Tibial artery (tissue), 4 donors: ENCODE results near the gene HSPA8.

ENCODE experiments used
- DNase-seq, 2 donors: peaks; one replicate each; pipeline ENCODE4 v3.0.0-alpha.2; 2019
- H3K27ac ChIP-seq, 2 donors: fragments of 200-600 bp; sonication (generic) in 1 of 2; 1 replicate in 1 of 2; 2 replicates in 1 of 2; pipeline ENCODE4 v1.5.1; 2018 to 2019; ENCODE audit warnings: mild to moderate bottlenecking in 1 of 2
- H3K27me3 ChIP-seq, 2 donors: fragments of 200-600 bp; sonication (generic) in 1 of 2; one replicate each; pipeline versions ENCODE4 v1.5.1 to v1.6.0; 2016 to 2019
- H3K36me3 ChIP-seq, 3 donors: fragments of 200-600 bp; sonication (generic) in 2 of 3; one replicate each; pipeline ENCODE4 v1.5.1; 2016 to 2019; ENCODE audit warnings: mild to moderate bottlenecking in 2 of 3
- H3K4me1 ChIP-seq, 4 donors: fragments of 200-600 bp; sonication (generic) in 2 of 4; 1 replicate in 3 of 4; 2 replicates in 1 of 4; pipeline ENCODE4 v1.5.1; 2016 to 2019
- H3K4me3 ChIP-seq, 2 donors: fragments of 200-600 bp; sonication (generic) in 1 of 2; 1 replicate in 1 of 2; 2 replicates in 1 of 2; pipeline ENCODE4 v1.5.1; 2018 to 2019; ENCODE audit warnings: mild to moderate bottlenecking in 2 of 2
- H3K9me3 ChIP-seq, 3 donors: fragments of 200-600 bp; sonication (generic) in 1 of 3; one replicate each; pipeline ENCODE4 v1.5.1; 2016 to 2019
- CTCF ChIP-seq, 2 experiments: fragments of 200-600 bp in 1 of 2; fragments of 450-650 bp in 1 of 2; IDR thresholded peaks; one replicate each; pipeline ENCODE4 v1.5.1; 2017 to 2019; ENCODE audit warnings: antibody characterized with exemption in 2 of 2, mild to moderate bottlenecking in 1 of 2, moderate library complexity in 1 of 2
- intact Hi-C: fragments of 100-400 bp; cut with DNase I; formaldehyde crosslinking; loops from one replicate; pipeline ENCODE4 v1.15.0; 2023; ENCODE audit warnings: low total_unique reads

HSPA8 gene

GRCh38 chr11:123065621-123066020, 3.7 kb upstream of the HSPA8 start:
- TF ChIP-seq CTCF (IDR thresholded peaks at IDR 0.05) = no peak
- peaks cover 0 to 4% (median under 1%) of the 10 kb centered on the region in 3 donors for H3K36me3 ChIP-seq
- H3K9me3 ChIP-seq = no peaks in the 10 kb centered on the region
- H3K27ac ChIP-seq = no peak overlapping the region
- H3K4me1 ChIP-seq = peaks cover 0 to 22% (median 14%) of the 10 kb centered on the region in 4 donors
- no peak for DNase-seq
- no peak overlapping the region for H3K4me3 ChIP-seq
- intact Hi-C loops = no loop called here
- H3K27me3 ChIP-seq = no peaks in the 10 kb centered on the region

GRCh38 chr11:123063826-123064657, 2.1 kb upstream of the HSPA8 start:
- no peak for DNase-seq
- intact Hi-C loops = no loop called here

GRCh38 chr11:123062892-123063825, 1.2 kb upstream of the HSPA8 start:
- DNase-seq = peak in 1 of 2 donors; percentile 49
- Histone ChIP-seq H3K4me1 (peaks cover 0 to 47% (median 38%) of the 10 kb centered on the region in 4 donors), H3K36me3 (peaks cover 23 to 29% (median 25%) of the 10 kb centered on the region in 3 donors), H3K27ac (peak overlapping the region; percentile 100), H3K9me3 (no peaks in the 10 kb centered on the region), H3K27me3 (no peaks in the 10 kb centered on the region), H3K4me3 (peak overlapping the region; percentile 87 to 96)
- TF ChIP-seq CTCF (IDR thresholded peaks at IDR 0.05) = no peak
- intact Hi-C loops = no loop called here

More at GRCh38 chr11:123063826-123064657, 2.1 kb upstream of the HSPA8 start:
- Histone ChIP-seq H3K27me3 (no peaks in the 10 kb centered on the region), H3K36me3 (peaks cover 15 to 20% (median 16%) of the 10 kb centered on the region in 3 donors), H3K27ac (peak overlapping the region; percentile 100), H3K4me1 (peaks cover 0 to 38% (median 30%) of the 10 kb centered on the region in 4 donors), H3K4me3 (peak overlapping the region; percentile 87 to 96), H3K9me3 (no peaks in the 10 kb centered on the region)
- TF ChIP-seq CTCF (IDR thresholded peaks at IDR 0.05) = no peak

- Histone ChIP-seq H3K9me3 (no peaks in the 10 kb centered on the region), H3K4me1 (peaks cover 0 to 55% (median 44%) of the 10 kb centered on the region in 4 donors), H3K4me3 (peak overlapping the region; percentile 87 to 96), H3K27me3 (no peaks in the 10 kb centered on the region), H3K36me3 (peaks cover 32 to 37% (median 33%) of the 10 kb centered on the region in 3 donors), H3K27ac (peak overlapping the region; percentile 100)
- TF ChIP-seq CTCF (IDR thresholded peaks at IDR 0.05) = peak in 1 of 2 experiments; percentile 28
- peak; percentile 99 to 100 for DNase-seq
- intact Hi-C loops = no loop called here
Observed at GRCh38 chr11:123062158-123062891, 389 bp upstream of the HSPA8 start.
